IMR-90 (cell line): Measurements from ENCODE around the gene TMEM135. TPM values are rescaled to one million over a fixed set of nuclear protein-coding genes. Genes with fewer than 3 reads are reported as not detected.

Source experiments
- ATAC-seq: fragments of 200-7000 bp; cut with Tn5 transposase; 2 replicates; pipeline ENCODE4 v1.9.1; 2020; ENCODE audit warnings: low read depth, mild to moderate bottlenecking, moderate library complexity
- BruUV-seq: library from RNA; stranded (reverse); fragments of 400-500 nt; replicated peaks from 2 replicates; lab custom pipeline; 2021; lab: Mats Ljungman, UMichigan
- CTCF ChIA-PET: fragments of 300-600 bp; formaldehyde crosslinking; extraction: SDS; loops from one replicate; lab custom pipeline; 2021; ENCODE audit warnings: antibody characterized with exemption; lab: Yijun Ruan, JAX
- POLR2A ChIA-PET: fragments of 300-600 bp; sonication (Branson Sonifier 250); formaldehyde crosslinking; loops from one replicate; lab custom pipeline; 2022; ENCODE audit warnings: antibody characterized with exemption; ENCODE audit not compliant: unreplicated experiment; lab: Charles Lee
- DNase-seq: peaks from one replicate; pipeline ENCODE4 v3.0.0; 2013
- H2AFZ ChIP-seq: replicated peaks from 2 replicates; pipeline ENCODE3; 2013; ENCODE audit warnings: low read length, mild to moderate bottlenecking; ENCODE audit not compliant: poor library complexity
- H2AK5ac ChIP-seq: 2 replicates; pipeline ENCODE4 v1.6.1; 2013; ENCODE audit warnings: low read depth, low read length, inconsistent platforms
- H2AK9ac ChIP-seq: replicated peaks from 2 replicates; pipeline ENCODE3; 2013; ENCODE audit warnings: mild to moderate bottlenecking, low read depth, low read length, moderate library complexity; ENCODE audit not compliant: poor library complexity
- H2BK120ac ChIP-seq: 2 replicates; pipeline ENCODE4 v1.6.1; 2013; ENCODE audit warnings: low read depth, low read length, inconsistent platforms
- H2BK15ac ChIP-seq: 3 replicates; pipeline ENCODE4 v1.6.1; 2013; ENCODE audit warnings: low read depth, low read length, inconsistent platforms
- H2BK20ac ChIP-seq: 2 replicates; pipeline ENCODE4 v1.6.1; 2013; ENCODE audit warnings: low read depth, mild to moderate bottlenecking, inconsistent platforms, low read length, moderate library complexity
- H2BK5ac ChIP-seq: 2 replicates; pipeline ENCODE4 v1.6.1; 2013; ENCODE audit warnings: mild to moderate bottlenecking, low read depth, low read length, inconsistent platforms; ENCODE audit not compliant: poor library complexity, severe bottlenecking
- H3K14ac ChIP-seq: replicated peaks from 2 replicates; pipeline ENCODE4 v1.6.1; 2013; ENCODE audit warnings: low read depth, low read length, inconsistent platforms
- H3K18ac ChIP-seq: 2 replicates; pipeline ENCODE4 v1.6.1; 2013; ENCODE audit warnings: low read depth, low read length, control low read depth
- H3K23ac ChIP-seq: 2 replicates; pipeline ENCODE4 v1.6.1; 2013; ENCODE audit warnings: low read depth, low read length, inconsistent platforms
- H3K27ac ChIP-seq: 2 replicates; pipeline ENCODE4 v1.5.1; 2013; ENCODE audit warnings: mild to moderate bottlenecking, control low read depth, low read length; ENCODE audit not compliant: insufficient read depth
- H3K27me3 ChIP-seq: 2 replicates; pipeline ENCODE4 v1.6.1; 2013; ENCODE audit warnings: low read length; ENCODE audit not compliant: control insufficient read depth, insufficient read depth
- H3K36me3 ChIP-seq: 2 replicates; pipeline ENCODE4 v1.6.1; 2013; ENCODE audit warnings: low read length, mixed read lengths; ENCODE audit not compliant: control insufficient read depth, insufficient read depth
- H3K4ac ChIP-seq: 2 replicates; pipeline ENCODE4 v1.6.1; 2013; ENCODE audit warnings: low read depth, low read length, inconsistent platforms
- H3K4me1 ChIP-seq: 2 replicates; pipeline ENCODE4 v1.6.1; 2013; ENCODE audit warnings: low read length, mixed read lengths; ENCODE audit not compliant: control insufficient read depth, insufficient read depth
- H3K4me2 ChIP-seq: 2 replicates; pipeline ENCODE4 v1.6.1; 2013; ENCODE audit warnings: low read depth, mild to moderate bottlenecking, control low read depth, low read length, moderate library complexity
- H3K4me3 ChIP-seq: 2 replicates; pipeline ENCODE4 v1.5.1; 2013; ENCODE audit warnings: low read depth, mild to moderate bottlenecking, control low read depth, low read length, moderate library complexity; ENCODE audit not compliant: insufficient read depth
- H3K56ac ChIP-seq: 2 replicates; pipeline ENCODE4 v1.6.1; 2013; ENCODE audit warnings: low read length, inconsistent platforms; ENCODE audit not compliant: insufficient read depth; ENCODE audit errors: extremely low read depth
- H3K79me1 ChIP-seq, 2 experiments: 2 replicates each; pipeline ENCODE4 v1.6.1; 2013; ENCODE audit warnings: low read length in 2 of 2, inconsistent platforms in 1 of 2, low read depth in 1 of 2
- H3K9ac ChIP-seq: 2 replicates; pipeline ENCODE4 v1.6.1; 2013; ENCODE audit warnings: low read depth, low read length, control low read depth
- H3K9me1 ChIP-seq: 2 replicates; pipeline ENCODE4 v1.6.1; 2013; ENCODE audit warnings: low read length, inconsistent platforms; ENCODE audit not compliant: insufficient read depth
- H3K9me3 ChIP-seq: 2 replicates; pipeline ENCODE4 v1.6.1; 2013; ENCODE audit warnings: low read length; ENCODE audit not compliant: control insufficient read depth, insufficient read depth
- H4K20me1 ChIP-seq: 2 replicates; pipeline ENCODE4 v1.6.1; 2013; ENCODE audit warnings: low read length, inconsistent platforms; ENCODE audit not compliant: insufficient read depth
- H4K5ac ChIP-seq: 2 replicates; pipeline ENCODE4 v1.6.1; 2013; ENCODE audit warnings: mild to moderate bottlenecking, low read depth, low read length, control low read depth
- H4K8ac ChIP-seq, 2 experiments: 2 replicates each; pipeline ENCODE4 v1.6.1; 2013; ENCODE audit warnings: low read depth in 2 of 2, low read length in 2 of 2, control low read depth in 1 of 2, inconsistent platforms in 1 of 2
- H4K91ac ChIP-seq: 2 replicates; pipeline ENCODE4 v1.6.1; 2013; ENCODE audit warnings: low read depth, low read length, inconsistent platforms; ENCODE audit not compliant: insufficient read depth
- BHLHE40 ChIP-seq: fragments of 150-350 bp; IDR thresholded peaks from 2 replicates; pipeline ENCODE4 v1.6.1; 2016; ENCODE audit warnings: mild to moderate bottlenecking, low read depth, low read length
- CEBPB ChIP-seq: IDR thresholded peaks from 2 replicates; pipeline ENCODE4 v1.6.1; 2012; ENCODE audit warnings: low read depth, low read length, improper control_type of control experiment
- CHD1 ChIP-seq: IDR thresholded peaks from 2 replicates; pipeline ENCODE4 v1.6.1; 2012; ENCODE audit warnings: low read depth, low read length, improper control_type of control experiment
- ELK1 ChIP-seq: fragments of 150-350 bp; IDR thresholded peaks from 2 replicates; pipeline ENCODE4 v1.6.1; 2016; ENCODE audit warnings: low read depth, mild to moderate bottlenecking, low read length, moderate library complexity, borderline replicate concordance
- FOS ChIP-seq: fragments of 150-350 bp; IDR thresholded peaks from 2 replicates; pipeline ENCODE4 v1.6.1; 2016; ENCODE audit warnings: low read depth, low read length
- MAFK ChIP-seq: IDR thresholded peaks from 2 replicates; pipeline ENCODE4 v1.6.1; 2012; ENCODE audit warnings: low read depth, low read length, improper control_type of control experiment
- MXI1 ChIP-seq: IDR thresholded peaks from 2 replicates; pipeline ENCODE4 v1.6.1; 2012; ENCODE audit warnings: low read depth, mild to moderate bottlenecking, low read length, moderate library complexity, borderline replicate concordance
- NFE2L2 ChIP-seq: fragments of 150-350 bp; IDR thresholded peaks from 2 replicates; pipeline ENCODE4 v1.6.1; 2016; ENCODE audit warnings: low read depth, mild to moderate bottlenecking, low read length
- POLR2A ChIP-seq: IDR thresholded peaks from 2 replicates; pipeline ENCODE4 v1.6.1; 2012; ENCODE audit warnings: mild to moderate bottlenecking, low read depth, low read length
- RAD21 ChIP-seq: IDR thresholded peaks from 2 replicates; pipeline ENCODE4 v1.6.1; 2012; ENCODE audit warnings: low read length, improper control_type of control experiment
- RCOR1 ChIP-seq: IDR thresholded peaks from 2 replicates; pipeline ENCODE4 v1.6.1; 2012; ENCODE audit warnings: mild to moderate bottlenecking, low read length, improper control_type of control experiment; ENCODE audit not compliant: insufficient replicate concordance
- RFX5 ChIP-seq: IDR thresholded peaks from 2 replicates; pipeline ENCODE4 v1.8.0; 2012; ENCODE audit warnings: low read depth, mild to moderate bottlenecking, low read length, moderate library complexity
- WGBS, 2 experiments: methylation state at CpG; one replicate each; pipeline versions ENCODE4 v1.1.5 to v1.1.7; 2013; ENCODE audit warnings: missing lambda C conversion rate in 2 of 2; ENCODE audit not compliant: insufficient read length in 1 of 2; ENCODE audit errors: extremely low coverage in 2 of 2; 5-methylcytosine and 5-hydroxymethylcytosine counted together
- dilution Hi-C: fragments of 300-500 bp; cut with HindIII; formaldehyde crosslinking; loops from one replicate; pipeline ENCODE4 v1.14.3; 2018; ENCODE audit warnings: low sequenced_read_pairs; ENCODE audit not compliant: unreplicated experiment
- in situ Hi-C: fragments of 300-500 bp; cut with MboI; formaldehyde crosslinking; loops from 3 replicates; pipeline ENCODE4 v1.14.3; 2019; ENCODE audit warnings: low sequenced_read_pairs, inconsistent platforms, mixed read lengths
- intact Hi-C: fragments of 100-400 bp; cut with micrococcal nuclease; formaldehyde crosslinking; loops from 2 replicates; pipeline ENCODE4 v1.10.0; 2022
- polyA plus RNA-seq, 3 experiments: library from polyadenylated mRNA; depleted of rRNA; stranded (reverse); fragments of >200 nt; gene quantifications; 2 replicates each; pipeline ENCODE4 v1.2.3, GENCODE V29; 2012; ENCODE audit warnings: low replicate concordance in 1 of 3
- total RNA-seq: library from RNA; depleted of rRNA; stranded (reverse); fragments of >200 nt; gene quantifications from 2 replicates; pipeline ENCODE4 v1.2.3, GENCODE V29; 2012

Gene TMEM135
- total and polyA plus RNA-seq, 2 of the 4 experiments (the other 2 are of a cell fraction) = 3.9 to 5.9 TPM

DNA sequence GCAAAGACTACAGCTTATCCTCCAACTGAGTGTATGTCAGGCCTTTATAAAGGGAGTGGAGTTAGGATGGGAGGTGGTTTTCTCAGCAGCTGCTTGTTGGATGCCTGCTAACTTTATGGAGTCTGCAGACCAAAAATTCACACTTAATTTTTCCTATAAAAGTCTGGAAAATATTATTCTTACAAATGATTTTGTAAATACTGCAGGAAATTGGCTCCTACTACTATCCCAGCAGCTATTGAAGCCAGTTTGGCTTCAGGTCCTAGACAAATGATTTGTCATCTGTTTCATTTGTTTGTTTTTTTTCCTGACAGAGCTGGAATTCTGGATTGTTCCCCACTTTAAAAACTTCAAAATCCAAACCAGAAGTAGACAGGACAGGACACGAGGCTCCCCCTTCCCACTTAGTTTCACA is 292.5 kb downstream of the TMEM135 start:
- in situ Hi-C loops = no loop called here

More for the DNA sequence above, 292.5 kb downstream of the TMEM135 start:
- ChIA-PET CTCF (no interaction called here), POLR2A (no interaction called here)
- Histone ChIP-seq H3K36me3 (no peaks in the 10 kb centered on the region), H3K9me3 (no peaks in the 10 kb centered on the region), H3K4me1 (no peaks in the 10 kb centered on the region), H3K27me3 (no peaks in the 10 kb centered on the region), H2BK15ac (no peak overlapping the region), H2AFZ (no peak overlapping the region), H2BK120ac (no peak overlapping the region), H2AK5ac (no peak overlapping the region), H3K27ac (no peak overlapping the region), H3K18ac (no peak overlapping the region), H3K4ac (no peak overlapping the region), H3K14ac (no peak overlapping the region), H3K23ac (no peak overlapping the region), H3K4me2 (no peak overlapping the region), H3K79me1 (no peaks in the 10 kb centered on the region), H2AK9ac (no peak overlapping the region), H3K9ac (no peak overlapping the region), H2BK5ac (no peak overlapping the region), H4K20me1 (no peaks in the 10 kb centered on the region), H4K91ac (no peak overlapping the region), H3K9me1 (no peaks in the 10 kb centered on the region; the same call in 1 of the 2 replicates), H3K4me3 (no peak overlapping the region), H4K8ac (no peak overlapping the region), H2BK20ac (no peak overlapping the region), H4K5ac (no peak overlapping the region), H3K56ac (no peak overlapping the region)
- ATAC-seq (no peak), DNase-seq (no peak)
- no TSS peak for BruUV-seq
- intact Hi-C loops = no loop called here
- TF ChIP-seq MAFK = no peak
- no peak for TF ChIP-seq RFX5
- TF ChIP-seq CHD1 = no peak
- TF ChIP-seq RCOR1 = no peak
- no peak for TF ChIP-seq BHLHE40
- no peak for TF ChIP-seq POLR2A
- no peak for TF ChIP-seq MXI1
- TF ChIP-seq ELK1 = no peak
- TF ChIP-seq FOS = no peak
- no peak for TF ChIP-seq NFE2L2
- no peak for TF ChIP-seq CEBPB
- no peak for TF ChIP-seq RAD21
- dilution Hi-C loops = no loop called here
- WGBS, 2 experiments = no CpG with 5 or more reads among the region's 1 CpG
